GM23338 (cell line): Measurements from ENCODE around the gene CADPS. TPM values are rescaled to one million over a fixed set of nuclear protein-coding genes. Genes with fewer than 3 reads are reported as not detected.

Source experiments
- ATAC-seq: fragments of 200-7000 bp; cut with Tn5 transposase; 3 replicates; pipeline ENCODE4 v1.9.1; 2020
- DNase-seq: peaks from one replicate; pipeline ENCODE4 v3.0.0-alpha.2; 2015; ENCODE audit warnings: low spot score
- H2AFZ ChIP-seq: fragments of 200-600 bp; sonication (generic); 2 replicates; pipeline ENCODE4 v1.8.0; 2016; ENCODE audit warnings: antibody characterized with exemption, mild to moderate bottlenecking, moderate library complexity
- H3F3A ChIP-seq: fragments of 200-600 bp; sonication (generic); replicated peaks from 2 replicates; pipeline ENCODE4 v1.8.0; 2017; ENCODE audit warnings: antibody characterized with exemption, mixed run types, low read depth
- H3K27ac ChIP-seq: fragments of 200-600 bp; sonication (generic); 2 replicates; pipeline ENCODE4 v1.6.1; 2016; ENCODE audit warnings: low read depth
- H3K27me3 ChIP-seq: fragments of 200-600 bp; sonication (generic); 2 replicates; pipeline ENCODE4 v1.8.0; 2016; ENCODE audit warnings: mild to moderate bottlenecking, mixed run types, moderate library complexity; ENCODE audit not compliant: insufficient read depth
- H3K36me3 ChIP-seq: fragments of 200-600 bp; sonication (generic); 2 replicates; pipeline ENCODE4 v1.8.0; 2016; ENCODE audit warnings: mild to moderate bottlenecking; ENCODE audit not compliant: insufficient read depth
- H3K4me1 ChIP-seq: fragments of 200-600 bp; sonication (generic); 2 replicates; pipeline ENCODE4 v1.8.0; 2016; ENCODE audit warnings: mild to moderate bottlenecking, moderate library complexity; ENCODE audit not compliant: insufficient read depth
- H3K4me2 ChIP-seq: fragments of 200-600 bp; sonication (generic); 2 replicates; pipeline ENCODE4 v1.7.1; 2017; ENCODE audit warnings: mixed run types
- H3K4me3 ChIP-seq: fragments of 200-600 bp; sonication (generic); 2 replicates; pipeline ENCODE4 v1.6.1; 2016; ENCODE audit warnings: mixed run types
- H3K79me2 ChIP-seq: fragments of 200-600 bp; sonication (generic); replicated peaks from 2 replicates; pipeline ENCODE4 v1.8.0; 2017; ENCODE audit warnings: mild to moderate bottlenecking; ENCODE audit not compliant: insufficient read depth
- H3K9me2 ChIP-seq: fragments of 200-600 bp; sonication (generic); 2 replicates; pipeline ENCODE4 v1.8.0; 2017; ENCODE audit not compliant: insufficient read depth
- H4K20me1 ChIP-seq: fragments of 200-600 bp; sonication (generic); replicated peaks from 2 replicates; pipeline ENCODE4 v1.8.0; 2017; ENCODE audit warnings: mild to moderate bottlenecking; ENCODE audit not compliant: insufficient read depth
- H3K27ac Mint-ChIP-seq: 2 replicates; pipeline ENCODE4 v1.8.0; 2020; ENCODE audit warnings: inconsistent platforms, mild to moderate bottlenecking, moderate library complexity, mixed read lengths
- H3K27me3 Mint-ChIP-seq: 3 replicates; pipeline ENCODE4 v1.8.0; 2022; ENCODE audit warnings: low read depth, mild to moderate bottlenecking, moderate library complexity, mixed read lengths, inconsistent platforms; ENCODE audit not compliant: insufficient read depth, poor library complexity
- H3K36me3 Mint-ChIP-seq: 3 replicates; pipeline ENCODE4 v1.8.0; 2021; ENCODE audit warnings: low read depth, mild to moderate bottlenecking, inconsistent platforms, moderate library complexity, mixed read lengths
- H3K4me1 Mint-ChIP-seq: 3 replicates; pipeline ENCODE4 v1.8.0; 2020; ENCODE audit warnings: mild to moderate bottlenecking, inconsistent platforms, mixed read lengths
- H3K4me3 Mint-ChIP-seq: 3 replicates; pipeline ENCODE4 v1.8.0; 2021; ENCODE audit warnings: moderate library complexity, mild to moderate bottlenecking, inconsistent platforms, mixed read lengths
- H3K9me3 Mint-ChIP-seq: 3 replicates; pipeline ENCODE4 v1.8.0; 2020; ENCODE audit warnings: moderate library complexity, mild to moderate bottlenecking, inconsistent platforms, mixed read lengths
- CREB1 ChIP-seq: fragments of 250-450 bp; sonication (Bioruptor Pico); IDR thresholded peaks from 2 replicates; pipeline ENCODE4 v1.5.0; 2020; ENCODE audit warnings: low read depth, mild to moderate bottlenecking, moderate library complexity
- EZH2 ChIP-seq: fragments of 200-600 bp; sonication (generic); IDR thresholded peaks from one replicate; pipeline ENCODE4 v1.8.0; 2017; ENCODE audit warnings: antibody characterized with exemption, mild to moderate bottlenecking, low read depth; ENCODE audit not compliant: unreplicated experiment
- EZH2phosphoT487 ChIP-seq: fragments of 200-600 bp; sonication (generic); IDR thresholded peaks from one replicate; pipeline ENCODE4 v1.8.1; 2018; ENCODE audit warnings: antibody characterized with exemption; ENCODE audit not compliant: unreplicated experiment
- JUNB ChIP-seq: IDR thresholded peaks from one replicate; pipeline ENCODE4 v1.6.1; 2016; ENCODE audit warnings: antibody characterized with exemption; ENCODE audit not compliant: unreplicated experiment
- NANOG ChIP-seq: IDR thresholded peaks from 2 replicates; pipeline ENCODE4 v1.6.1; 2016; ENCODE audit warnings: antibody characterized with exemption, borderline replicate concordance
- POLR2AphosphoS5 ChIP-seq: IDR thresholded peaks from 2 replicates; pipeline ENCODE4 v1.6.1; 2016; ENCODE audit warnings: antibody characterized with exemption, low read depth
- STAT1 ChIP-seq: IDR thresholded peaks from one replicate; pipeline ENCODE4 v1.6.1; 2016; ENCODE audit warnings: antibody characterized with exemption; ENCODE audit not compliant: unreplicated experiment
- ZNF114 ChIP-seq: fragments of 250-450 bp; sonication (Bioruptor Pico); IDR thresholded peaks from 2 replicates; pipeline ENCODE4 v1.5.0; 2020; ENCODE audit warnings: mild to moderate bottlenecking, moderate library complexity
- ZNF331 ChIP-seq: fragments of 250-450 bp; sonication (Bioruptor Pico); IDR thresholded peaks from 2 replicates; pipeline ENCODE4 v1.5.0; 2020; ENCODE audit warnings: low read depth, mild to moderate bottlenecking, moderate library complexity
- polyA plus RNA-seq: library from polyadenylated mRNA; unstranded; fragments of >200 nt; fragmentation: Nextera tagmentation; extraction: Ambion mirVana; gene quantifications from 2 replicates; pipeline ENCODE4 v1.2.1, GENCODE V29; 2016
- total RNA-seq: library from RNA; depleted of rRNA; stranded (reverse); fragments of >200 nt; shearing (Covaris generic); gene quantifications from 2 replicates; pipeline ENCODE4 v1.2.3, GENCODE V29; 2014
- TF ChIP-seq, protein P1 (sequence below): IDR thresholded peaks from 2 replicates; pipeline ENCODE4 v1.6.1; 2016; ENCODE audit warnings: antibody characterized with exemption
- TF ChIP-seq, protein P2 (sequence below), 2 experiments: fragments of 200-600 bp in 1 of 2; sonication (generic) in 1 of 2; conservative IDR thresholded peaks; 2 replicates each; pipeline versions ENCODE4 v1.5.1 to v1.6.1; 2016 to 2017; ENCODE audit warnings: antibody characterized with exemption in 2 of 2, low read depth in 2 of 2, mild to moderate bottlenecking in 2 of 2, moderate library complexity in 1 of 2
- TF ChIP-seq, protein P3 (sequence below): fragments of 250-450 bp; sonication (Bioruptor Pico); IDR thresholded peaks from 2 replicates; pipeline ENCODE4 v1.5.0; 2020; ENCODE audit warnings: mild to moderate bottlenecking, moderate library complexity
- TF ChIP-seq, protein P4 (sequence below): IDR thresholded peaks from one replicate; pipeline ENCODE4 v1.6.1; 2018; ENCODE audit warnings: antibody characterized with exemption; ENCODE audit not compliant: unreplicated experiment

Gene CADPS
- total and polyA plus RNA-seq, 2 experiments from 2014 or later: 14.7 to 22.0 TPM

DNA sequence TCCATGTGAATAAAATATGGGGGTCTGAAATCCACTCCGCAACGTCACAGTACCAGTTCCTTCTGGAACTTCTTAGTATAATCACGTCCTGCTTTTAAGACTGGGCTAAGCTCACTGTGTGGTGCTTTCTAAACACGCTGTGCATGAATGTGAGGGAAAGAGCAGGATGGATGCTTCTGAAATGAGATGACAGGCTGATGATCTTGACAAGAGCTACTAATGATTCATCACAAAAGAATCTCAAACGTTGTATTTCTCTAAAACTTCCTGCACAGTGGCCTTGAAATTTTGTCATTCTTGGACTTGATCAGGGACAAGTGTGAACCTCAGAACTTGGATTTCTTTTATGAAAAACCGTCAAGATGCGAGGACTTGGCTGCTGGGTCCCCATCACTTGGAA, 221.4 kb downstream of the CADPS start:
- Histone ChIP-seq H3K27ac (no peak overlapping the region), H3K4me3 (no peak overlapping the region), H3K4me1 (no peaks in the 10 kb centered on the region), H3F3A (no peaks in the 10 kb centered on the region), H3K4me2 (no peak overlapping the region), H4K20me1 (no peaks in the 10 kb centered on the region), H3K79me2 (no peaks in the 10 kb centered on the region), H3K36me3 (no peaks in the 10 kb centered on the region), H3K27me3 (no peaks in the 10 kb centered on the region), H2AFZ (no peak overlapping the region), H3K9me2 (no peaks in the 10 kb centered on the region)
- Mint-ChIP-seq H3K27ac (no peak overlapping the region), H3K4me1 (peaks cover 7% of the 10 kb centered on the region; the same call in 2 of the 3 replicates), H3K27me3 (no peaks in the 10 kb centered on the region), H3K4me3 (no peak overlapping the region), H3K9me3 (no peaks in the 10 kb centered on the region), H3K36me3 (no peaks in the 10 kb centered on the region)
- TF ChIP-seq ZNF114 (CRISPR knock-in tag) (no peak), STAT1 (no peak), EZH2 (no peak), EZH2phosphoT487 (no peak), JUNB (no peak), ZNF331 (CRISPR knock-in tag) (no peak), NANOG (no peak), CREB1 (CRISPR knock-in tag) (no peak), POLR2AphosphoS5 (no peak)
- TF ChIP-seq, protein P1, sequence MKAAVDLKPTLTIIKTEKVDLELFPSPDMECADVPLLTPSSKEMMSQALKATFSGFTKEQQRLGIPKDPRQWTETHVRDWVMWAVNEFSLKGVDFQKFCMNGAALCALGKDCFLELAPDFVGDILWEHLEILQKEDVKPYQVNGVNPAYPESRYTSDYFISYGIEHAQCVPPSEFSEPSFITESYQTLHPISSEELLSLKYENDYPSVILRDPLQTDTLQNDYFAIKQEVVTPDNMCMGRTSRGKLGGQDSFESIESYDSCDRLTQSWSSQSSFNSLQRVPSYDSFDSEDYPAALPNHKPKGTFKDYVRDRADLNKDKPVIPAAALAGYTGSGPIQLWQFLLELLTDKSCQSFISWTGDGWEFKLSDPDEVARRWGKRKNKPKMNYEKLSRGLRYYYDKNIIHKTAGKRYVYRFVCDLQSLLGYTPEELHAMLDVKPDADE: no peak
- TF ChIP-seq, protein P2, sequence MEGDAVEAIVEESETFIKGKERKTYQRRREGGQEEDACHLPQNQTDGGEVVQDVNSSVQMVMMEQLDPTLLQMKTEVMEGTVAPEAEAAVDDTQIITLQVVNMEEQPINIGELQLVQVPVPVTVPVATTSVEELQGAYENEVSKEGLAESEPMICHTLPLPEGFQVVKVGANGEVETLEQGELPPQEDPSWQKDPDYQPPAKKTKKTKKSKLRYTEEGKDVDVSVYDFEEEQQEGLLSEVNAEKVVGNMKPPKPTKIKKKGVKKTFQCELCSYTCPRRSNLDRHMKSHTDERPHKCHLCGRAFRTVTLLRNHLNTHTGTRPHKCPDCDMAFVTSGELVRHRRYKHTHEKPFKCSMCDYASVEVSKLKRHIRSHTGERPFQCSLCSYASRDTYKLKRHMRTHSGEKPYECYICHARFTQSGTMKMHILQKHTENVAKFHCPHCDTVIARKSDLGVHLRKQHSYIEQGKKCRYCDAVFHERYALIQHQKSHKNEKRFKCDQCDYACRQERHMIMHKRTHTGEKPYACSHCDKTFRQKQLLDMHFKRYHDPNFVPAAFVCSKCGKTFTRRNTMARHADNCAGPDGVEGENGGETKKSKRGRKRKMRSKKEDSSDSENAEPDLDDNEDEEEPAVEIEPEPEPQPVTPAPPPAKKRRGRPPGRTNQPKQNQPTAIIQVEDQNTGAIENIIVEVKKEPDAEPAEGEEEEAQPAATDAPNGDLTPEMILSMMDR (conservative IDR thresholded peaks at IDR 0.05; ENCODE audit: low read depth in 2 of 2): no peak
- TF ChIP-seq, protein P3, sequence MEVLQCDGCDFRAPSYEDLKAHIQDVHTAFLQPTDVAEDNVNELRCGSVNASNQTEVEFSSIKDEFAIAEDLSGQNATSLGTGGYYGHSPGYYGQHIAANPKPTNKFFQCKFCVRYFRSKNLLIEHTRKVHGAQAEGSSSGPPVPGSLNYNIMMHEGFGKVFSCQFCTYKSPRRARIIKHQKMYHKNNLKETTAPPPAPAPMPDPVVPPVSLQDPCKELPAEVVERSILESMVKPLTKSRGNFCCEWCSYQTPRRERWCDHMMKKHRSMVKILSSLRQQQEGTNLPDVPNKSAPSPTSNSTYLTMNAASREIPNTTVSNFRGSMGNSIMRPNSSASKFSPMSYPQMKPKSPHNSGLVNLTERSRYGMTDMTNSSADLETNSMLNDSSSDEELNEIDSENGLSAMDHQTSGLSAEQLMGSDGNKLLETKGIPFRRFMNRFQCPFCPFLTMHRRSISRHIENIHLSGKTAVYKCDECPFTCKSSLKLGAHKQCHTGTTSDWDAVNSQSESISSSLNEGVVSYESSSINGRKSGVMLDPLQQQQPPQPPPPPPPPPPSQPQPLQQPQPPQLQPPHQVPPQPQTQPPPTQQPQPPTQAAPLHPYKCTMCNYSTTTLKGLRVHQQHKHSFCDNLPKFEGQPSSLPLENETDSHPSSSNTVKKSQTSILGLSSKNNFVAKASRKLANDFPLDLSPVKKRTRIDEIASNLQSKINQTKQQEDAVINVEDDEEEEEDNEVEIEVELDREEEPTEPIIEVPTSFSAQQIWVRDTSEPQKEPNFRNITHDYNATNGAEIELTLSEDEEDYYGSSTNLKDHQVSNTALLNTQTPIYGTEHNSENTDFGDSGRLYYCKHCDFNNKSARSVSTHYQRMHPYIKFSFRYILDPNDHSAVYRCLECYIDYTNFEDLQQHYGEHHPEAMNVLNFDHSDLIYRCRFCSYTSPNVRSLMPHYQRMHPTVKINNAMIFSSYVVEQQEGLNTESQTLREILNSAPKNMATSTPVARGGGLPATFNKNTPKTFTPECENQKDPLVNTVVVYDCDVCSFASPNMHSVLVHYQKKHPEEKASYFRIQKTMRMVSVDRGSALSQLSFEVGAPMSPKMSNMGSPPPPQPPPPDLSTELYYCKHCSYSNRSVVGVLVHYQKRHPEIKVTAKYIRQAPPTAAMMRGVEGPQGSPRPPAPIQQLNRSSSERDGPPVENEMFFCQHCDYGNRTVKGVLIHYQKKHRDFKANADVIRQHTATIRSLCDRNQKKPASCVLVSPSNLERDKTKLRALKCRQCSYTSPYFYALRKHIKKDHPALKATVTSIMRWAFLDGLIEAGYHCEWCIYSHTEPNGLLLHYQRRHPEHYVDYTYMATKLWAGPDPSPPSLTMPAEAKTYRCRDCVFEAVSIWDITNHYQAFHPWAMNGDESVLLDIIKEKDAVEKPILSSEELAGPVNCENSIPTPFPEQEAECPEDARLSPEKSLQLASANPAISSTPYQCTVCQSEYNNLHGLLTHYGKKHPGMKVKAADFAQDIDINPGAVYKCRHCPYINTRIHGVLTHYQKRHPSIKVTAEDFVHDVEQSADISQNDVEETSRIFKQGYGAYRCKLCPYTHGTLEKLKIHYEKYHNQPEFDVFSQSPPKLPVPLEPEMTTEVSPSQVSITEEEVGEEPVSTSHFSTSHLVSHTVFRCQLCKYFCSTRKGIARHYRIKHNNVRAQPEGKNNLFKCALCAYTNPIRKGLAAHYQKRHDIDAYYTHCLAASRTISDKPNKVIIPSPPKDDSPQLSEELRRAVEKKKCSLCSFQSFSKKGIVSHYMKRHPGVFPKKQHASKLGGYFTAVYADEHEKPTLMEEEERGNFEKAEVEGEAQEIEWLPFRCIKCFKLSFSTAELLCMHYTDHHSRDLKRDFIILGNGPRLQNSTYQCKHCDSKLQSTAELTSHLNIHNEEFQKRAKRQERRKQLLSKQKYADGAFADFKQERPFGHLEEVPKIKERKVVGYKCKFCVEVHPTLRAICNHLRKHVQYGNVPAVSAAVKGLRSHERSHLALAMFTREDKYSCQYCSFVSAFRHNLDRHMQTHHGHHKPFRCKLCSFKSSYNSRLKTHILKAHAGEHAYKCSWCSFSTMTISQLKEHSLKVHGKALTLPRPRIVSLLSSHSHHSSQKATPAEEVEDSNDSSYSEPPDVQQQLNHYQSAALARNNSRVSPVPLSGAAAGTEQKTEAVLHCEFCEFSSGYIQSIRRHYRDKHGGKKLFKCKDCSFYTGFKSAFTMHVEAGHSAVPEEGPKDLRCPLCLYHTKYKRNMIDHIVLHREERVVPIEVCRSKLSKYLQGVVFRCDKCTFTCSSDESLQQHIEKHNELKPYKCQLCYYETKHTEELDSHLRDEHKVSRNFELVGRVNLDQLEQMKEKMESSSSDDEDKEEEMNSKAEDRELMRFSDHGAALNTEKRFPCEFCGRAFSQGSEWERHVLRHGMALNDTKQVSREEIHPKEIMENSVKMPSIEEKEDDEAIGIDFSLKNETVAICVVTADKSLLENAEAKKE (CRISPR knock-in tag): no peak
- TF ChIP-seq, protein P4, sequence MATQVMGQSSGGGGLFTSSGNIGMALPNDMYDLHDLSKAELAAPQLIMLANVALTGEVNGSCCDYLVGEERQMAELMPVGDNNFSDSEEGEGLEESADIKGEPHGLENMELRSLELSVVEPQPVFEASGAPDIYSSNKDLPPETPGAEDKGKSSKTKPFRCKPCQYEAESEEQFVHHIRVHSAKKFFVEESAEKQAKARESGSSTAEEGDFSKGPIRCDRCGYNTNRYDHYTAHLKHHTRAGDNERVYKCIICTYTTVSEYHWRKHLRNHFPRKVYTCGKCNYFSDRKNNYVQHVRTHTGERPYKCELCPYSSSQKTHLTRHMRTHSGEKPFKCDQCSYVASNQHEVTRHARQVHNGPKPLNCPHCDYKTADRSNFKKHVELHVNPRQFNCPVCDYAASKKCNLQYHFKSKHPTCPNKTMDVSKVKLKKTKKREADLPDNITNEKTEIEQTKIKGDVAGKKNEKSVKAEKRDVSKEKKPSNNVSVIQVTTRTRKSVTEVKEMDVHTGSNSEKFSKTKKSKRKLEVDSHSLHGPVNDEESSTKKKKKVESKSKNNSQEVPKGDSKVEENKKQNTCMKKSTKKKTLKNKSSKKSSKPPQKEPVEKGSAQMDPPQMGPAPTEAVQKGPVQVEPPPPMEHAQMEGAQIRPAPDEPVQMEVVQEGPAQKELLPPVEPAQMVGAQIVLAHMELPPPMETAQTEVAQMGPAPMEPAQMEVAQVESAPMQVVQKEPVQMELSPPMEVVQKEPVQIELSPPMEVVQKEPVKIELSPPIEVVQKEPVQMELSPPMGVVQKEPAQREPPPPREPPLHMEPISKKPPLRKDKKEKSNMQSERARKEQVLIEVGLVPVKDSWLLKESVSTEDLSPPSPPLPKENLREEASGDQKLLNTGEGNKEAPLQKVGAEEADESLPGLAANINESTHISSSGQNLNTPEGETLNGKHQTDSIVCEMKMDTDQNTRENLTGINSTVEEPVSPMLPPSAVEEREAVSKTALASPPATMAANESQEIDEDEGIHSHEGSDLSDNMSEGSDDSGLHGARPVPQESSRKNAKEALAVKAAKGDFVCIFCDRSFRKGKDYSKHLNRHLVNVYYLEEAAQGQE: no peak
- DNase-seq (no peak), ATAC-seq (no peak)
